Activated CD4-positive, alpha-beta T cell treated with anti-CD3 and anti-CD28 coated beads for 48 hours (primary cell): ENCODE measurements around the gene KDM7A.
A peak's percentile ranks its signal among the peaks of the same experiment; 100 is the strongest.

Source experiments
- DNase-seq: peaks from one replicate; pipeline ENCODE4 v3.0.0-alpha.2; 2020

The KDM7A gene

GRCh38 chr7:140051820-140052219 lies 125.0 kb downstream of the KDM7A start:
- no peak for DNase-seq

- DNase-seq, result no peak
These were observed 126.7 kb downstream of the KDM7A start for GRCh38 chr7:140050100-140050499.

DNA sequence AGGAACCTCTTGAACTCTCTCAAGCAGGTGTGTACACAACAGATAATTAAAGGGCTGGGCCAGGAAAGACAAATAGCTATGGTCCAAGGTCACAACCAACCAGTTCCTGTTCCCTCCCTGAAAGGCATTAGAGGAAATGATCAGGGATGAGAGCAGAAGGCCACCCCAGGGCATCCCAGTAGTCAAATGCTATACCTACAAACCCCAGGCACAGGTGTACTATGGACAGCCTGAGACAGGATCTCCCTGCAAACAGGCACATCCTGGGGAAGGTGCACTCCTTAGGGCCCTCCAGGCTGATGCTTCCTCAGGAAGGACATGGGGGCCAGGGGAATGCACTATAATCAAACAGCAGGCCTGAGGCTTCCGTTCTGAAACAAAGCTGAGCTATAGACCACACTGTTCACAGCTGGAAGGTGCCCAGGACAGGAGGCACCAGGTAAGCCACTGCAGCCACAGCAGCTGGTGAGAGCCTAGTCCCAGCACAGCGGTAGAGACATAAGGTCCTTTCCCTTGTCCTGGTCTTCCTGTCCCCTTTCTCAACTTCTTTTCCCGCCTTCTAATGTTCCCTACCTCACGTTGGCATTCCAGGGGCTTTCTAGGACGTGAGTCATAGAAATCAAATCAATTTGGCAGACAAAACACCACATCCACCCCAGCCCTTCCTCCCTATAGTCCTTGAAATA lies 127.3 kb downstream of the KDM7A start:
- DNase-seq, result no peak

DNA sequence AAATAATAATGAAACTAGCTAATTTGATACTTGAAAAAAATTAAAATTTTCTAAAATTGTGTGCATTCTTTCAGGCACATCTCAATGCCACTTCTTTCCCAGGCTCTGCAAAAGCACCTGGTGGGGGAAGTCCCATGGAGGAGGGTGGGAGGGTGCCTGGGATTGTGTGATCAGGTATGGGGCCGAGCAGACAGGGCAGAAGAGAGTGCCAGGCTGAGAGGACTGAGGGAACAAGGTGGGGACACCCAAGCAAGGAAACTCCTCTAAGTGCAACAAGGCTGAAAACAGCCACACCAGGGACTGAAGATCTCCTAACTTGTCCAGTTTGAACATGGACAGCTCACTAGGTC lies 127.8 kb downstream of the KDM7A start:
- no peak for DNase-seq

DNA sequence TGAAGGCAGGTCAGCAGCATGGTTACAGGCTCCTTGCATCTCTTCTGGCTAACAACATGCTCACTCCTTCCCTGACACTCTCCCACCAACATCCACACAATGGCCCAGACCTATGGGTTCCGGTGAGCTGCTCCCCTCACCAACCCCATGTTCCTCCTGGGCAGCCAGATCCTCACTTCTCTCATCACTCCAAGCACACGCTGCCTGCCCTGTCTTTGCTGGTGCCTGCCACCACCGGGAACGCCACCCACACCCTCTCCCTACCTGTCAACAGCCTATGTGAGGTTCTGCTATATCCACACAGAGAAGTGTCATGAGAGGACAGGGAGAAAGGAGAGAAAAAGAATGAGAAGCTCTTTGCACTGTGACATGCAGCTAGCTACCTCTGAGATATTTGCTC lies 128.6 kb downstream of the KDM7A start:
- DNase-seq, result no peak

DNA sequence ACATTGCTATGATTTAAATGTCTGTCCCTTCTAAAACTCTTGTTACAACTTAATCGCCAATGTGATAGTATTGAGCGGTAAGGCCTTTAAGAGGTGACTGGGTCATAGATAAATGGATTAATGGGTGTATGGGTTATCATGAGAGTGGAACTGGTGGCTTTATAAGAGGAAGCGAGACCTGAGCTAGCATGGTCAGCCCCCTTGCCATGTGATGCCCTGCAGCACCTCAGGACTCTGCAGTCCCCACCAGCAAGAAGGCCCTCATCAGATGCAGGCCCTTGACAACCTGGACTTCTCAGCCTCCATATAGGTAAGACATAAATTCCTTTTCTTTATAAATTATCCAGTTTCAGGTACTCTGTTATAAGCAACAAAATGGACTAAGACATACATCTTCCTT lies 129.6 kb downstream of the KDM7A start:
- no peak for DNase-seq

- no peak for DNase-seq
These were observed 131.1 kb downstream of the KDM7A start for GRCh38 chr7:140045697-140046096.

DNA sequence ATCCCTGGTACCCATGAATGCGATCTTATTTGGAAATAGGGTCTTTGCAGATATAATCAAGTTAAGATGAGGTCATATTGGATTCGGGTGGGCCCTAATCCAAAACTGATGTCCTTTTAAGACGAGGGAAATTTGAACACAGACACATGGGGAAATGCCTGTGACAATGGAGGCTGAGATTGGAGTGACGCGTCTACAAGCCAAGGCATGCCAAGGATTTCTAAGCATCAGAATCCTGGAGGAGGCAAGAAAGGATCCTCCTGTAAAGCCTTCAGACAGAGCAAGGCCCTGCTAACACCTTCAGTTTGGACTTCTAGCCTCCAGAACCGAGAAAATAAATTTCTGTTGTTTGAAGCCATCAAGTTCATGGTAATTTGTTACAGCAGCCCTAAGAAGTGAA lies 132.5 kb downstream of the KDM7A start:
- no peak for DNase-seq

DNA sequence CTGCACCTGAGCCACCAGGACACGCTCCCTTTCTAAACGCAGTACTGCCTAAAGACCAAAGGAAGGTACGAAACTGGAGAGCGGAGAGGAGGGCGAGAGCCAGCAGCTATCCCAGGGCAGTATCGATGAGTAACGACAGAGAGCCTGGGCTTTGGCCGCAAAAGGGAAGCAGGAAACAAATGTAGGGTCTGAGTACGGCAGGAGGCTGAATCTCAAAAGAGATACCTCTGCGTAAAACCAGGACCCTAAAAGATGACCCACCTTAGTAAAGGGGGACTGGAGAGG lies 134.5 kb downstream of the KDM7A start:
- DNase-seq, result no peak

- DNase-seq, result no peak
These were observed 135.0 kb downstream of the KDM7A start for GRCh38 chr7:140041659-140042385.

DNA sequence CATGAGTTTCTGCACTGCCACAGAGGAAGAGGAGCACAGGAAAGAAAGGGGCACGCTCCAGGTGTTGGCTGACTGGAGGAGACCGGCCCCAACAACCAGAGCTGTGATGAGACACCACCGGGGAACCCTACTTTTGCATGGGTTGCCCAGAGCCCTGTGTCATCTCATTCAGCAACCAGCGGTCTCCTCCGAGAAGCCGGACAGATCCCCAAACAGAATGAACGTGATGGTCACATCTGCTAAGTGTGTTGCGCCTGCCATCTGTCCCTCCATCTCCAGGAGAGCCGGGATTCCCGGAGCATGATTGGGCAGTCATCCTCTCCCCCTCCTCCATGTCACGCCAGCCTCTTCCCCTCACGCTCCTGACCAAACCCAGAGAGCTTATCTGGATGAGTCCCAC lies 136.9 kb downstream of the KDM7A start:
- no peak for DNase-seq

DNA sequence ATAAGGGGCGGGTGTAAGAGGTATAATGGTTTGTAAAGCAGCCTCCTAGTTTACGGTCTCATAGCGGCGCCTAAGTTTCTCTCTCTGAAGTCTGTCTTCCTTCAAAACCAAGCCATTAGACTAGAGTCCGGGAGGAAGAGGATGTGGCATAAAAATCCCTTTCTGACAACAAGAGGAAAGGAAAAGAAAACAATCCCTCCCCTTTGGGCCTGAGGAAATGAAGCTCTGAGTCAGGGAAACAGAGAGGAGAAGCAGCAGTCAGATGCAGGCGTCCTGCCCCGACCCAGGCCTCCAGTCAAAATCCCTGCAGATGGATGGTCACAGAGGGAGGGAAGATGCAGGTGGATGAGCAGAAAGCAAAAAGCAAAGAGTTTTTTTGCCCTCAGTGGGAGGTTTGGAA lies 137.7 kb downstream of the KDM7A start:
- no peak for DNase-seq

DNA sequence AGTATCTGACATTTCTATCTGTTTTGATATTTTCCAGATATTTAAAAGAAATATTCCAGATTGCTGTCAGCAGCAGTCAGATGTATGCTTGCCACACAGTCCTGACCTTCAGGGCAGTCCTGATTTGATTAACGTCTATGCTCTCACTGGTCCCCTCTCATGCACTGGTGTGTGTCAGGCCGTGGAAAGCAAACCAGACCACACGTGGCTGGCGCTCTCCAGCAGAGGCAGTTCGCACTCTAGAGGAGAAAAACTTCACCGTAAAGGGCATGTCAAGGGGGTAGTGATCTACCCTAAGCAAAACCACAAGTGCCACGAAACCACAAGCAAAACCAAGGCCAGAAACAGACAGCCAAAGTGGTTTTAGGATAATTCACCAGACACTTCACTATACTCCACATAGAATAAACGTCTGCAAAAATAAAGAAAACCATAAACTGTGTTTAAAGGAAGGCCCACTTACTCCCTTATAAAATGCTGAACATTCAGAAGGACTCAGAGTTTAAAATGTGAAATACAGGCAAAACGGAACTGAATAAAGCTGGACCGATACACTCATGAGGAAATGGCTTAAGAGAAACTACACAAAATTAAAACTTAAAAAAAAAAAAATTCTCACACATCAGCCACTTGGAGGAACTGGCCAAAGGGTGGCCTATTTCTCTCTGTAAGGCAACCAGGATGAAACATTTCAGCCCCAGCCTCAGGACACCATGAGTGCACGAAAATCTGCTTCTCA lies 140.4 kb downstream of the KDM7A start:
- DNase-seq, result peak; percentile 26

GRCh38 chr7:140035400-140036223 lies 141.2 kb downstream of the KDM7A start:
- no peak for DNase-seq
